ENCODE data around the gene PCCA. TPM values are rescaled to one million over a fixed set of nuclear protein-coding genes. Genes with fewer than 3 reads are reported as not detected.

PCCA gene
- polyA plus RNA-seq, 1 of the 3 experiments (the other 2 are of a cell fraction) = 7.3 TPM

DNA sequence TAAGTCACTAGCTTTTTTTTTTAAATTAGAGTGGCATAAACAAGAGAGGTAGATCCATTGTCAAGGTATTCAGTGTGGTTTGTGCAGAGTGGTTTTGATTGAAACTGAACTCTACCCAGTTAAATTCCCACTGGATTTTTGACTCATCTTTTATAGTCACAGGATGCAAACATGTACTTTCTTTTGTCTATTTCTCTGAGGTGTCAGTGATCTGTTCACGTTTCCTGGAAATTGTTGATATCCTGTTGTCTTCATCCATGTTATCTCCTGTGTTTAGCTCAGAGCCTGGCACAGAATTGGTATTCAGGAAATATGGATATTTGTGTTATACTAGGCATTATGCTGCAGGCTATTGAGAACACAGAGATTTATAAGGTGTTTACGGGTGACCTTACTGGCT, 119.7 kb downstream of the PCCA start:
- peak overlapping the region in 1 of 2 experiments; percentile 87; a peak in 1 of 4 replicates for H3K27ac ChIP-seq (ENCODE audit: low read depth in 2 of 2, low read length in 1 of 2)
- ChIA-PET POLR2A (no interaction called here), CTCF (no interaction called here)
- H3K4me3 ChIP-seq (ENCODE audit: low read depth in 2 of 2, low read length in 1 of 2) = no peak overlapping the region
- peaks cover 45% of the 10 kb centered on the region for H3F3A ChIP-seq (replicated peaks; ENCODE audit: insufficient read depth)
- no peak for TF ChIP-seq SMC3 (IDR thresholded peaks at IDR 0.05; ENCODE audit: low read depth, low read length)
- TF ChIP-seq NFIC (IDR thresholded peaks at IDR 0.05; ENCODE audit: borderline replicate concordance) = no peak
- TF ChIP-seq CHD2 (IDR thresholded peaks at IDR 0.05; ENCODE audit: low read length, partially characterized antibody) = no peak
- no peak for TF ChIP-seq TEAD4 (IDR thresholded peaks at IDR 0.05; ENCODE audit: borderline replicate concordance, insufficient read depth)
- TF ChIP-seq FOXM1 (IDR thresholded peaks at IDR 0.05; ENCODE audit: low read depth) = no peak
- no peak for TF ChIP-seq REST (IDR thresholded peaks at IDR 0.05; ENCODE audit: low read depth, low read length)
- TF ChIP-seq, protein P1, sequence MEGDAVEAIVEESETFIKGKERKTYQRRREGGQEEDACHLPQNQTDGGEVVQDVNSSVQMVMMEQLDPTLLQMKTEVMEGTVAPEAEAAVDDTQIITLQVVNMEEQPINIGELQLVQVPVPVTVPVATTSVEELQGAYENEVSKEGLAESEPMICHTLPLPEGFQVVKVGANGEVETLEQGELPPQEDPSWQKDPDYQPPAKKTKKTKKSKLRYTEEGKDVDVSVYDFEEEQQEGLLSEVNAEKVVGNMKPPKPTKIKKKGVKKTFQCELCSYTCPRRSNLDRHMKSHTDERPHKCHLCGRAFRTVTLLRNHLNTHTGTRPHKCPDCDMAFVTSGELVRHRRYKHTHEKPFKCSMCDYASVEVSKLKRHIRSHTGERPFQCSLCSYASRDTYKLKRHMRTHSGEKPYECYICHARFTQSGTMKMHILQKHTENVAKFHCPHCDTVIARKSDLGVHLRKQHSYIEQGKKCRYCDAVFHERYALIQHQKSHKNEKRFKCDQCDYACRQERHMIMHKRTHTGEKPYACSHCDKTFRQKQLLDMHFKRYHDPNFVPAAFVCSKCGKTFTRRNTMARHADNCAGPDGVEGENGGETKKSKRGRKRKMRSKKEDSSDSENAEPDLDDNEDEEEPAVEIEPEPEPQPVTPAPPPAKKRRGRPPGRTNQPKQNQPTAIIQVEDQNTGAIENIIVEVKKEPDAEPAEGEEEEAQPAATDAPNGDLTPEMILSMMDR (IDR thresholded peaks at IDR 0.05) = no peak
- TF ChIP-seq RCOR1 (IDR thresholded peaks at IDR 0.05; ENCODE audit: low read length) = no peak
- H3K9ac ChIP-seq = no peak overlapping the region
- DNase-seq = no peak
- no peak overlapping the region for H2AFZ ChIP-seq (ENCODE audit: low read depth)
- no peaks in the 10 kb centered on the region for H3K79me2 ChIP-seq (ENCODE audit: insufficient read depth)
- no peaks in the 10 kb centered on the region for H3K27me3 ChIP-seq (ENCODE audit: insufficient read depth)
- H3K9me3 ChIP-seq = no peaks in the 10 kb centered on the region
- no peak overlapping the region for H3K4me2 ChIP-seq
- H3K9me2 ChIP-seq = no peaks in the 10 kb centered on the region
- peaks cover 0 to 35% of the 10 kb centered on the region in 2 experiments; a peak in 2 of 4 replicates for H3K4me1 ChIP-seq (ENCODE audit: control insufficient read depth in 1 of 2, insufficient read depth in 2 of 2, low read depth in 1 of 2, low read length in 1 of 2)
- peaks cover 0 to 7% of the 10 kb centered on the region in 2 experiments for H3K36me3 ChIP-seq (replicated peaks in 1 of 2; ENCODE audit: control insufficient read depth in 1 of 2, insufficient read depth in 2 of 2, low read length in 1 of 2)
- WGBS (ENCODE audit: low lambda C conversion rate) = 66% methylated on average over 2 of the region's 2 CpGs
- no peaks in the 10 kb centered on the region for H4K20me1 ChIP-seq (ENCODE audit: insufficient read depth)

- peak overlapping the region in 1 of 2 experiments; percentile 87; a peak in 2 of 4 replicates for H3K27ac ChIP-seq (ENCODE audit: low read depth in 2 of 2, low read length in 1 of 2)
Measured at GRCh38 chr13:100209857-100210825, 121.2 kb downstream of the PCCA start.

More at GRCh38 chr13:100209857-100210825, 121.2 kb downstream of the PCCA start:
- Histone ChIP-seq H3K4me2 (no peak overlapping the region), H3F3A (replicated peaks; ENCODE audit: insufficient read depth) (peaks cover 48% of the 10 kb centered on the region), H3K79me2 (ENCODE audit: insufficient read depth) (0 out of 2 replicates have a peak, but pooled peaks cover 6% of the 10 kb centered on the region), H3K9me3 (no peaks in the 10 kb centered on the region), H3K4me1 (ENCODE audit: control insufficient read depth in 1 of 2, insufficient read depth in 2 of 2, low read depth in 1 of 2, low read length in 1 of 2) (peaks cover 0 to 27% of the 10 kb centered on the region in 2 experiments; a peak in 2 of 4 replicates), H3K4me3 (ENCODE audit: low read depth in 2 of 2, low read length in 1 of 2) (no peak overlapping the region), H3K36me3 (replicated peaks in 1 of 2; ENCODE audit: control insufficient read depth in 1 of 2, insufficient read depth in 2 of 2, low read length in 1 of 2) (peaks cover 0 to under 1% of the 10 kb centered on the region in 2 experiments), H3K9ac (0 out of 2 replicates have a peak overlapping the region, but pooled peaks have one; percentile 14), H3K27me3 (ENCODE audit: insufficient read depth) (no peaks in the 10 kb centered on the region), H3K9me2 (no peaks in the 10 kb centered on the region), H4K20me1 (ENCODE audit: insufficient read depth) (no peaks in the 10 kb centered on the region), H2AFZ (ENCODE audit: low read depth) (no peak overlapping the region)
- WGBS (ENCODE audit: low lambda C conversion rate) = 79% methylated on average over 8 of the region's 8 CpGs
- CTCF ChIA-PET = no interaction called here
- peak; percentile 82 for TF ChIP-seq FOSL2 (IDR thresholded peaks at IDR 0.05; ENCODE audit: borderline replicate concordance, low read depth)
- no peak for TF ChIP-seq EZH2phosphoT487 (IDR thresholded peaks at IDR 0.05; ENCODE audit: borderline replicate concordance, low read depth)
- TF ChIP-seq NRF1 (IDR thresholded peaks at IDR 0.05; ENCODE audit: low read depth, low read length) = no peak
- peak in 1 of 2 experiments; percentile 70; a peak in 1 of 4 replicates for TF ChIP-seq EP300 (IDR thresholded peaks at IDR 0.05; ENCODE audit: borderline replicate concordance in 1 of 2, low read depth in 1 of 2, low read length in 1 of 2)
- peak; percentile 69 for TF ChIP-seq JUND (IDR thresholded peaks at IDR 0.05)
- TF ChIP-seq ELF1 (IDR thresholded peaks at IDR 0.05) = no peak
- peak; percentile 28; the same call in 1 of the 2 replicates for TF ChIP-seq NFIC (IDR thresholded peaks at IDR 0.05; ENCODE audit: borderline replicate concordance)
- TF ChIP-seq TCF12 (IDR thresholded peaks at IDR 0.05) = peak; percentile 64
- POLR2A ChIA-PET = no interaction called here
- no peak for DNase-seq
